NCI-H2081 (cell line): ENCODE results near the gene TALDO1.

ENCODE experiments used
- DNase-seq, 2 experiments: peaks; one replicate each; lab custom pipeline; 2025; lab: John Stamatoyannopoulos, UW

Gene TALDO1

DNA sequence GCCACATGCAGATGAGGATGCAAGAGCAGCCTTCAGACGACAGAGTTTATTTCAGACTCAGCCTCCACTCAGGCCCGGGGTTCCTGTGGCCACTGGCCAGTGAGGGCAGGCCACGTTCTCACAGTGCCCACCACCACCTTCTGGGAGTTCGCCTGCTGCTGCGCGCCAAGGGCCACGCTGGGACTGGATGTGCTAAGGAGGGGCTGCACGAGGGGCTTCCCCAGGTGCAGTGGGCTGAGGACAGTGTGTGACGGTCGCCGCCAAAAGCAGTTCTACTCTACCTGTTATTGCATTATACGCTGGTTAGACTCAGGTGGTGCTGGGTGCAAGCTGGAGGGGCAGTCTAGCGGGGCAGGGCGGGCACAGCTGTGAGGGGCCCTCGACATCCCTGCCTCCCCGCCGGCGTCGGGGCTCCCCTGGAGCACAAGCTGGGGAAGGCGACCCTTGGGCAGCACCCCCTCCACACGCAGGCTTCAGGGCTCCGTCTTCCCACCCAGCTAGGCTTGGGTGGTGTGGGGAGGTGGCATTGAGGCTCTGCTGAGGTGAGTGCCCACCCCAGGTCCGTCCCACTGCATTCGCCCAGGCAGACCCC is 39.9 kb downstream of the TALDO1 start:
- no peak for DNase-seq

DNA sequence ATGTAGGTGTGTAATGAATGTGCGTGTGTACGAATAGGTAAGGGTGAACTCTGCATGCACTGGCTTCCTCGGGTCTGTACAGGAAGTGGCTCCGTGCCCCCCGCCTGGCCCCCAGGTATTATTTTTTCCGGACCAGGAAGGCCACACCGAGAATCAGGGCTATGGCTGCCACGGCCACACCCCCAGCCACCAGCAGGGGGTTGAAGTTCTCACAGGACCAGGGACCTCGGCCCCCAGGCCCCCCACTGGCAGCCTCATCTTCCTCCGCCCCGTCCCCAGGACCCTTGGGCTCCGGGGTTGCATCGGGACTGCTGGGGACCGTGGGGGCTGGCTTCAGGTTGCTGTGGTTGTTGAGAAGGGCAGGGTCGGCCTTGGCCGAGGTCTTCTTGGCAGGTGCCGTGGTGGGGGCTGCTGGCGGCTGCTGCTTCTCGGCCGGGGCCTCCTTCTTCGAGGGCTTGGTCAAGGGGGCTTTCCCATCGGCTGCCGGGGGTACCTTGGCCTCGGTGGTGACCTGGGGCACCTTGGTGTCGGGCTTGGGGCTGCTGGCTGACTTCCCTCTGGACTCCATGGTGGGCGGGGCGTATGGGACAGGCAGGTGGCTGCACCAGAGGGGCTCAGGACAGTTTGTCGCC is 40.9 kb downstream of the TALDO1 start:
- DNase-seq: no peak

DNA sequence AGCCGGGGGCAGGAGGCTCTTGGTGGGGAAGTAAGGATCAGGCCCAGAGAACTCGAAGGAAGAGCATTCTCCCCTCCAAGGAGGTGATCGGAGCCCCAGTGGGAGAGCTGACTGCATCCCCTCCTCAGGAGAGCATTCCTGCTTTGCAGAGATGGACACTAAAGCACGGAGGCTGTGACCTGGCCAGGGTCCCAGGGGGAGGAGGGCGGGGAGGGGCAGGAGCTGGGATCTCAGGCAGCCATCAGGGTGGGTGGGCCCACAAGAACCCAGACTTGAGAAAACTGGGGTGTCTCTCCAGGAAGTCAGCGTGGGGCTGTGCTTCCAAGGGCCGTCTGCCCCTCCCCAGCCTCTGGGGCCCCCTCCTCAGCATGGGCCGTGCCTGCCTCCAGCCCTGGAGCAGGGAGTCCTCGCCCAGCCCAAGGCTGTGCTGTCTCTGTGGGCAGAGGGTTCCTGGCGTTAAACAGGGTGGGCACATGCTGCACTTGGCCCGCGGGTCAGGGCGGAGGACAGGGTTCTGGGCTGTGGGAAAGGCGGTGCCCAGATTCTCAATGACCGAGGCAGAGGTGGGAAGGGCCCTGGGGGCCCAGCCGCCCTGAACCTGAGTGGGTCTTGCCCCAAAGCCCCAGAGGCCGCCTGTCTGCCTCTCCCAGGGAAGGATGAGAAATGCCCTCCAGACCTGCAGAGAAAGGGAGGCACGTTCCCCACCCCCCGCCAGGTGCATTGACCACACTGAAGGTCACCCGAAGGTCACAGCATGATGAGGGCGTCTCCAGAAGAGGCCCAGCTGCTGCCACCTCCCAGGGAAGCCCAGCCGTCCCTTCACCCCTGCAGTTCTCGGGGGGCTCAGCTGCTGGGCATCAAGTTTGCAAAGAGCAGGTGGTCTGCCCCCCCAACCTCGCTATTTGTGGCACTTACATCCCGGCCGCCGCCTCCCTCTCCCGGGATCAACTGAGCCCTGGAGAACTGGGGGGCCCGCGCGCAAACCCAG is 42.0 kb downstream of the TALDO1 start:
- DNase-seq: no peak

DNA sequence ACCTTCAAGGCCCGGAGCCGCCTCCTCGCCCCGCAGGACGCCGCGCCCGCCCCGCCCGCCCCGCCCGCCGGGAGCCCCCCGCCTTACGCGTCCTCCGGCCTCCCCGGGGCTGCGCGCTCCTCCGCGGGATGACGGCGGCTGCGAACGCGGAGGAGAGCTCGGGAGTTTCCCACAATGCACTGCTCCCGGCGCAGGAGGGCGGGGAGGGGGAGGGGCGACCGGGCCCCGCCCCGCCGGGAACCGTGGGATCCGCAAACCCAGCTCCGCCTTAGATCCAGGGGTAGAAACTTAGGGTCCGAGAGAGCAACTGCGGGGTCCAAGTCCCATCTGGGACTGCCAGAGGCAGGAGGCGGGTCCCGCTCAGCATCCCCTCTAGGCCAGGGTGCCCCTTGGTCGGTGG is 42.7 kb downstream of the TALDO1 start, which contains the start of gene CEND1:
CEND1 (minus strand) TSS at position 148 of the 400 bp plus-strand sequence. CDS start 1,514 bp downstream, outside the sequence.
- peak in 1 of 2 experiments; percentile 14 for DNase-seq

DNA sequence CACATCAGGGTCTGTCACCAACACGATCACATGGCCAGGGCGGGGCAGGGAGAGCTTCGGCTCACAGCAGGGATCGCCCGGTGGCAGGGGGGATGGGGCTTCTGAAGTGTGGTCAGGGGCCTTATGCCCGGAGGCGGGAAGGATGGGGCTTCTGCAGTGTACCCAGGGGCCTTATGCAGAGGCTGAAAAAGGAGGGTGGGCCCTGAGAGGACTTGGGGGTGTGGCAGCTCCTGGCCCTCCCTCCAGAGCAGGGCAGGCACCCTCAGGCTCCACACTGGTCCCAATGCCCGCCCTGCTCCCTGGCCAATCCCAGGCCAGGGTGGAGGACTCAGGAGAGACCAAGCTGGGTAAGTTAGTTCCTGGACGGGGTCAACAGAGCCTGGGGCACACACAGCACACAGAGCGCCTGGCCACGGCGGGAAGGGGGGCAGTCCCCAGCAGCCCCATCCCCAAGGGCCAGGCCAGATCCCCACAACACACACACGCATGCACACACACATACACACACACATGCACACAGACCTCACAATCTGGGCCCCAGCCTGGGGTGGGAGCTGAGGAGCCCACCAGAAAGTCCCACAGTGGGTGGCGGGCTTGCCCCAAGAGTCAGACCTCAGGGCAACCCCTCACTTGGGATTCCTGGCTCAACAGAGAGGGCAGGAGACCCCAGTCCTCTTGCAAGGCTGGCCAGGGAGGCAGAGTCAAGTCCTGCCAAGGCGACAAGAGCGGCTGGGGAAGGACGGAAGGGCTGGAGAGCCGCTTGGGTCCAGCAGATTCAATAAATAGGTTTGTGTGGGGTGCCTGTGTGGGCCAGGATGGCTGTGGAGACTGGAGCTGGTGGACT is 43.7 kb downstream of the TALDO1 start:
- DNase-seq: no peak

DNA sequence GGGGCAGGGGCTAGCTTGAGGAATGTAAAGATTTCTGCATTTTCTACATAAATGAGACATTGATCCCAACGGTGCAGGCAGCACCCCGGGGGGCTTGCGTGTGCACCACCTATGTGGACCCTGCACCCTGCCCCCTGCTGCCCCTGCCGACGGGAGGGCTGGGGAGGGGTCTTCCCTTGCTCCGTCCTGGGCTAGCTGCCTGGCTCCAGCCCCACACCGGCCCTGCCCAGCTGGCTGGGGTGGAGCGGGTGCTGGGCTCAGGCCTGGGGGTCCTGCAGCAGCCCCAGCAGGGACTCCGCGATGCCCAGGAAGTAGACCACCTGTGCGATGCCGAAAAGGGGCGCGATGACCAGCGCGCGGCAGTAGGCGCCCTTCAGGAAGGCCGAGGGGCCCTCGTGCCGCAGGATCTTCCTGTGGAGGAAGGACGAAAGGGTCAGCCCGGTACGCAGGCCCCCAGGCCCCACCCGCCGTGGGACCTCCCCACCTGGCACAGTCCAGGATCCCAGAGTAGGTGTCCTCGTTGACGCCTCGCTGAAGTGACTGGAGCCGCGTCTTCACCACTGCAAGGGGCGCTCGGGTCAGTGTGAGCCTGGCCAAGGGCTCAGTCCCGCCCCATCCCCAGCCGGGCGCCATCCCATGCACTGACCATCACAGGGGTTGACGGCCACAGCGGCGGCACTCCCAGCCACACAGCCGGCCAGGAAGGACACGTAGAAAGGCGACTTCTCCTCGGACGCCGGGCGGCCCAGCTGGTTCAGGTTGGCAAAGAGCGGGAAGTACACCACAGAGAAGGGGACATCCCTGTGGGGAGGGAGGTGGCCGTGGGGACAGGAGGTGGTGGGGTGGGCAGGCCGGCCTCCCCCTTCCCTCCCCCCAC is 44.6 kb downstream of the TALDO1 start:
- no peak for DNase-seq

DNA sequence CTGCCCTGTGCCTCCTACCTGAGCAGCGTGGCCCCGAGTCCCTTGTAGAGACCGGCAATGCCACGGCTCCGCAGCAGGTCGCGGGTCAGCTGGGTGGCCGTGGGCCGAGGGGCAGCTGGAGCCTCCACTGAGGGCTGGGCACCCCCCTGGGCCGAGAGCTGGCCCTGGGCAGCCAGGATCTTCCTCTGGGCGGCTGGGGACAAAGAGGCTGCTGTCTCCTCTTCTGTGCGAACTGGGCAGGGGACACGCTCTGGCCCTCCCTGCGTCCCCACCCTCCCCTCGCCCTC is 45.2 kb downstream of the TALDO1 start:
- no peak for DNase-seq

DNA sequence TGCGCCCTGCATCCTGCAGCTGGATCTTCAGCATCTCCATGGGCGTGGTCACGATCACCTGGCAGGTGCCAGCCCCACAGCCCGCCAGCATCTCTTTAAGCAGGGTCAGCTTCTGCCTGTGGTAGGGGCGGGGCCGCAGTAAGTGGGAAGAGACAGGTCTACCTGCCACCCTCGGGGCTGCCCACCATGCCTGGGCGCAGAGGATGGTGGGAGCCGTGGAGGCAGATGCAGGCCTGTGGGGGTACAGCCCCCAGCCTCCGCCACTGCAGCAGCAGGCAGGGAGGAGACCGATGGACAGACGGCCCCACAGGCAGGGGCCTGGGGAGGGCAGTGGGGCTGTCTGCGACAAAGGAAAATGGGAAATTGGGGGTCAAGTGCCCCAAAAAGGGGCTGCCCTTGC is 45.6 kb downstream of the TALDO1 start:
- DNase-seq: no peak

DNA sequence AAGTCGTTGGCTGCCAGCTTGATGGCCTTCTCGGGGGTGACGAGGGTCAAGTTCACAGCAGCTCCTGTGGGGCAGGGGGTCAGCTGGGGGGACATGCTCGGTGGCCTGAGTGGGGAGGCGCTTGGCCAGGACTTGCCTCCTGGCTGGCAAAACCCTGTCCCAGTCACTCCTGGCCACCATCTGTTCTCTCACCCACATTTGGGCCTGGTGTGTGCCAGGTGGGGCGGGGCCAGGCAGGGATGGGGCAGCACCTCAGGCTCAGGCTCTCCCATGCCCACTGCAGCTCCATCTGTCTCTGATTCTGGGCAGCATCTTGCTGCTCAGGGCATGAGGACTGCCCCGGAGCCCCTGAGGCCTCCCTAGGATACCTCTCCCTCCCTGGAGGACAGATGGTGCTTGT is 46.3 kb downstream of the TALDO1 start:
- no peak for DNase-seq

DNA sequence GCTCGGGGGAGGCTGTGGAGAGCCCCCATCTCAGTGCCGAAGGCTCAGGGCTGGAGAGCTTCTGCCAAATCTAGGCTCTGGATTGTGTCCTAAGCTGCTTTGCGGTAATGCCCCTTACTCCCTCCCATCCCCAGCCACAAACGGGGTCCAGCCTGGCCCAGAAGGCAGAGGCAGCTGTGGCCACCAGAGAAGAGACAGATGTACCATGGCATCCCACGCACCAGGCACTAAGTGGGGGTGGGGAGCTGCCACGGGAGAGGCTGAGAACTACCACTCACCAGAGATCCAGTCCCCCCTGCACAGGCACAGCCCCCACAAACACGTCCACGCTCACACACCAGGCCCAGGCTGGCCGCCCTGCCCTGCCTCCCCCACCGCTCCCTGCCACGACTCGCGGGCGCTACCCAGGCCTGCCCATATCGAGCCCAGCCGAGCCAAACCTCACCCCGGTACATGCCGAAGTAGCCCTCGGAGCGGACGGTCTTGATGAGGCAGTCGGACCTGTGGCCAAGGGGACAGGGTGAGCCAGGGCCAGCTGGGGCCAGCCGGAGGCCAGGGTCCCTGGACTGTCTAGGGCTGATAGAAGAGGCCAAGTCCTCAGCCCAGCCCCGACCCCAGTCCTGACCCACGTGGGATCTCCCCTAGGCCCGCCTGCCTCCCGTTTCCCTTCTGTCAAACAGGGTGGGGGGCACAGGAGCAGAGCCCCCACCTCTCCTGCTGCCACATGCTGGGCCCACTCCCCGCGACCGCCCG is 46.9 kb downstream of the TALDO1 start:
- DNase-seq: no peak

DNA sequence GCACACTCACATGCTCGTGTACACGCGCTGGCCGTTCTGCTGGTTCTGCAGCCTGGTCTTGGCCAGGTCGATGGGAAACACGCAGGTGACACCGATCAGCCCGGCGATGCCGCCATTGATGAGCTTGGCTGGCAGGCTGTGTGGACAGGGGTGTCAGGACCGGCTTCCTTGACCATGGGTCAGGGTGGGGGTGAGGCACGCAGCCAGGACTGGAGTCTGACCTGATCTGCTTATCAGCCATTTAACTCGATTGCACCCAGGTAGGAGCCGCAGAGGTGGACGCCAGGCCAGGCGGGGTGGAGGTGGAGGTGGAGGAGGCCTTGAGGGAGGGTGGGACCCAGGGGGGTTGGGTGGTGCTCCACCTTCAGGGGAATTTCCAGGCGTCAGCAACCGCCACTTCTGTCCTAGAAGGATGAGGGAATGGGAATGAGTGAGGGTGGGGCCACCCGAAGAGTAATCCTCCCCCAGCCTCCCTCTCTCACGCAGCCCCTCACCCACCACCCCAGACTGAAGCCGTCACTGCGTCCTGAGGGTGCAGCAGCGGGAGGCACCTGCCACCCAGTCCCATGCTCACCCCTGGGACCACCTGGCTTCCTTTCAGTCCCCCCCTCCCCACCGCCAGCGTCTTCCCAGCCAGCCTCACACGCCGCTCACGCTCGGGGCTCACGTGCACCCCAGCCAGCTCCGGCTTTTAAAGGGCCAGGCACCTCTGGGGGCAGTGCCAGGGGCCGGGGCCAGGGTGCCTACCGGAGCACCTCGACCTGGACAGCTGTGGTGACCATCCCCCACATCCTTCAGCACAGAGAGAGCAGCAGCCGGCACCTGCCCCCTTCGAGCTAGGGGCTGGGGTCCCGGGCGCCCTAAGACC is 47.7 kb downstream of the TALDO1 start:
- DNase-seq: no peak

DNA sequence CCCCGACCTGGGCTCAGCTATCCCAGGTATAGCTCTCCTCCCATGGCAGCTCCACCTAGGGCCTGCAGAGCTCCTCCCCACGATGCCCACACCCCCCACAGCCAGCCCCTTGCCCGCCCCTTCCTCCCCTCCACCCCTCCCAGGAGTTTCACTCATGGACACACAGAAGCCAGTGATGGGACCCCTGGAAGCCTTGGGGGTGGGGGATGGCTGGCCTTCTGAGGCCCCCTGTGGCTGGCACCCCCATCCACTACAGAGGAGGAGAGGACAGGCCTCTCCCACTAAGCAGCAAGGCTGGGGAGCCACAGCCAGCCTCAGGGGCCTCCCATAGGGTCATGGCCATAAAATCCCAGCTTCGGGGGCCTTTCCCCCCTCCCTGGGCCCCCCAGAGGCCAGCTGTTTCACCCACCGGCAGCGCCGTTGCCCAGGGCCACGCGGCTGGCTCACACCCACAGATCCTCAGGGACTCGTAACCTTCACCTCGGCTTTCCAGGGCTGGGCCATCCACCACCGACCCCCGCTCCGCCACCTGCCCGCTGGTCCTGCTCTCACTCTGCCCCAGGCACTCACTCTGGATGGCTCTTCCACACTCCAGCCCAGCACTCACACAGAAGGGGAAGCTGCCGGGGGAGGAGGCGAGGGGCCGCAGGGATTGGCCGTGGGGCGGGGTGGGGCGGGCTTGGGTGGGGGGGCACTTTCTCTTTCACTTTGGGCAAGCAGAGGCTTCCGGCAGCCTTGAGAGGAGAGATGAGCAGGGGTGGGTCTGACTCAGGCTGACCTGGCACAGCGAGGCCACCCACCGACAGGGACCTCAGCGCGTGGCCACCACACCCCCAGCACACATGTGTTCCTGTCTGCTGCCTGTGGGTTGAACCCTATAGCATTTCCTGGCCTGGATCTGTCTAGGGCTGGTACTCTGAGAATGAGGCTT is 48.6 kb downstream of the TALDO1 start:
- DNase-seq: peak in 1 of 2 experiments; percentile 19

DNA sequence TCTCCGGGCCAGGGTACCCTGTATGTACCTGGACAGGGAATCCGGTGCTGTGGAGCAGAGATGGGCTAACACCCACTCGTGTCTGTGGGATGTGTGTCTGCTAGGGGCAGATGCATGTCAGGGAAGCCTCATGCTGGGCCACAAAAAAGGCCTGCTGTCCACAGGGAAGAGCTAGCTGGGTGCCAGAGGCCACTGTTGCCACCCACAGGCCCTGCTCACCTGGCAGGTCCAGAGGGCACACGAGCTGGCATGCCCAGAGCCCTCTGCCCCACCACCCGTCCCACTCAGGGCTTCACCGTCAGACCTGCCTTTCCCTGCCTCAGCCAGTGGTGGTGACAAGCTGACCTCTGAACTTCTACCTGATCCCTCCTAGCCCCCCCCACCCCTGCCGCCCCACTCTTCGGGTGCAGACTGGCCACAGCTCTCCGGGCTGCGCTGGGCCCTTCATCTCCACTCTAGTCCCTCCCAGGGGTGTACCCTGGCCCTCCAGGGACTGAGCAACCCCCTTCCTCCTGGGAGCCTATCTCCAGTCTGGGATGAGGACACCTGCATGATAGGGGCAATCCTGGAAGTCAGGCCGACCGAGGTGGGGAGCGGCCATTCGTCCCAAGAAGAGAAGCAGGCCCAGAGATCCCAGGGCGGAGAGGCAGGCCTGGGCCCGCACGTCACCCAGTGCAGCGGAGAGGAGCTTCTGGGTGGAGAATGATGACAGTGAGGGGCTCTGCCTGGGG is 49.5 kb downstream of the TALDO1 start:
- DNase-seq: no peak

DNA sequence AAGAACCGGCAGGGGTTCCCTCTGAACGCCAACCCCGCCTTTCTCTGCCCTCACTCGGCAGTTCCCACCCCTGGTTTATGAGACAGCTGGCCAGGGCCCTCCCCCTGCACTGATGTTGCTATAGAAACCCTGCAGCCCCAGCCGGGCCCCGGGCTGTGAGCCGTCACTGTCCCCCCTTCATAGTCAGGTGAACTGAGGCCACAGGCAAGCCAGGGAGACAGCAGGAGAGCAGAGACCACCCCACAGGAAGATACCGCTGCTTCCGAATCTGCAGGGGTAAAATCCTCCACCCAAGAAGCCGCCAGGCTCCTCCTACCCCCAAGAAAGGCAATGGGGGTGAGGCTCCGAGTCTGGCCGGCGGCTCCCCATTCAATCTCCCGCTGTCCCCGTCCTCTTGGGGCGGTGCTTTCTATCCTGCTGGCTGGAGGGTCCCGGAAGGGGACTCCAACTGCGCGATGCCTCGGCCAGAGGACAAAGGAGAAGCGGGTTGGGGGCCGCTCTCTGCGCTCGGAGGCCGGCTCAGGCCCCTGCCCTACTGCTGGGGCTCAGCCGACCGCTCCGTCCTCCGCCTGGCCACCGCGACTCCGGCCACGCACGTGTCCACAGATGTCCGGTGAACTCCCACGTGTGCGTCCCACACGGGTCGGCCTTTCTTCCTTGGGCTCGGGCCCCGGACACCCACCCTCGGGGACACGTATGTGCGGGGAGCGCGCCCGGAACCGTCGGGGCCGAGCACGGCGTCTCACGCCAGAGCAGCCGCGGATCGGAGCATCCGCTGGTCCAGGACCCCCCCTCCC is 50.2 kb downstream of the TALDO1 start:
- peak; percentile 90 to 91 for DNase-seq

DNA sequence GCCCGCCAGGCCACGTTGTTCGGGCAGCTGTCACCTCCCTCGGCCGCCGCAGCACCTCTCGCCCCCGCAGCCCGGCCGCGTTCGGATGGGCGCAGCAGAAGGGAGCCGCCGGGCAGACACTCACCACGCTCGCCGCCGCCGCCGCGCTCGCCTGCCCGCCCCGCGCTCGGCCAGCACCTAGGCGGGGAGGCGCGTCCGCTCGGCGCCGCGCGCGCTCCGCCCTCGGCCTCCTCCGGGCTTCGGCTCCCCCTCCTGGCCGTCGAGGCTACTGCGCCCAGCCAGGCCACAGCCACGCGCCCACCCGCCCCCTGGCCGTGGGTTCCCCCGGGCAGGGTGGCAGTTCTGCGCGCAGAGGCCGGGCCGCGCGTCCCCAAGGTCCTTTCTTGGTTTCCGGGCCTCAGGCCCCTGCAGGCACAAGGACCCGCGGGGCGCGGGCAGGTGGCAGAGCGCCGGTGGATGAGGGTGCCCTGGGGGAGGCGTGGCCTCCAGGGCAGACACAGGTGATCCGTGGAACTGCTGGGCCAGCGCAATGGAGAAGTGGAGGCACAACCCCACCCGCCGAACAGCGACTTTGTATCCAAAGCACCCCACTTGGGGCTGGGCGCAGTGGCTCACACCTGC is 50.9 kb downstream of the TALDO1 start, which contains the start of gene SLC25A22:
SLC25A22 (minus strand) TSS at position 189 of the 621 bp plus-strand sequence. CDS start 3,275 bp downstream, outside the sequence.
- DNase-seq: peak; percentile 69 to 73
